Neuronal stem cell (in vitro differentiated cells): ENCODE measurements around the gene ZNF592.

ENCODE experiments used
- DNase-seq: peaks from one replicate; pipeline ENCODE4 v3.0.0-alpha.2; 2013; ENCODE audit warnings: low spot score
- H2AFZ ChIP-seq: one replicate; pipeline ENCODE4 v1.6.1; 2013; ENCODE audit warnings: mild to moderate bottlenecking, low read length, inconsistent platforms
- H2AK5ac ChIP-seq: 2 replicates; pipeline ENCODE4 v1.6.1; 2013; ENCODE audit warnings: low read depth, mild to moderate bottlenecking, inconsistent platforms, low read length, moderate library complexity, mixed read lengths
- H2BK120ac ChIP-seq: 2 replicates; pipeline ENCODE4 v1.6.1; 2013; ENCODE audit warnings: low read depth, mild to moderate bottlenecking, inconsistent platforms, low read length, moderate library complexity, mixed read lengths
- H2BK12ac ChIP-seq: one replicate; pipeline ENCODE4 v1.6.1; 2013; ENCODE audit warnings: low read length, inconsistent platforms
- H2BK15ac ChIP-seq: 2 replicates; pipeline ENCODE4 v1.6.1; 2013; ENCODE audit warnings: mild to moderate bottlenecking, low read length, inconsistent platforms, mixed read lengths
- H2BK5ac ChIP-seq: one replicate; pipeline ENCODE4 v1.6.1; 2013; ENCODE audit warnings: inconsistent platforms, mild to moderate bottlenecking, low read length, moderate library complexity
- H3K14ac ChIP-seq: one replicate; pipeline ENCODE4 v1.6.1; 2013; ENCODE audit warnings: low read length, inconsistent platforms
- H3K18ac ChIP-seq: 2 replicates; pipeline ENCODE4 v1.6.1; 2013; ENCODE audit warnings: low read length, inconsistent platforms
- H3K23ac ChIP-seq: 2 replicates; pipeline ENCODE4 v1.6.1; 2013; ENCODE audit warnings: low read depth, mild to moderate bottlenecking, mixed read lengths, low read length, inconsistent platforms; ENCODE audit not compliant: poor library complexity
- H3K27ac ChIP-seq: replicated peaks from 3 replicates; pipeline ENCODE4 v1.5.1; 2013; ENCODE audit warnings: low read length, inconsistent platforms
- H3K27me3 ChIP-seq, 3 experiments: 2 replicates each; pipeline ENCODE4 v1.6.1; 2013; ENCODE audit warnings: low read length in 3 of 3, mild to moderate bottlenecking in 2 of 3, inconsistent platforms in 1 of 3, low read depth in 1 of 3, mixed read lengths in 1 of 3, moderate library complexity in 1 of 3; ENCODE audit not compliant: control insufficient read depth in 3 of 3, insufficient read depth in 3 of 3
- H3K36me3 ChIP-seq, 2 donors: replicated peaks in 1 of 2; 2 replicates each; pipeline ENCODE4 v1.6.1; 2013; ENCODE audit warnings: low read length in 2 of 2; ENCODE audit not compliant: control insufficient read depth in 2 of 2, insufficient read depth in 2 of 2
- H3K4ac ChIP-seq: 2 replicates; pipeline ENCODE4 v1.6.1; 2013; ENCODE audit warnings: inconsistent platforms, mild to moderate bottlenecking, low read length, moderate library complexity
- H3K4me1 ChIP-seq, 2 donors: 1 replicate in 1 of 2; 2 replicates in 1 of 2; pipeline ENCODE4 v1.6.1; 2013; ENCODE audit warnings: low read length in 2 of 2, low read depth in 1 of 2; ENCODE audit not compliant: control insufficient read depth in 2 of 2, insufficient read depth in 1 of 2
- H3K4me2 ChIP-seq: one replicate; pipeline ENCODE4 v1.6.1; 2013; ENCODE audit warnings: mild to moderate bottlenecking, low read length, inconsistent platforms; ENCODE audit not compliant: insufficient read depth, poor library complexity, severe bottlenecking
- H3K4me3 ChIP-seq, 2 donors: 2 replicates each; pipeline ENCODE4 v1.5.1; 2013; ENCODE audit warnings: low read length in 2 of 2, mild to moderate bottlenecking in 2 of 2, inconsistent platforms in 1 of 2, moderate library complexity in 1 of 2
- H3K79me1 ChIP-seq: one replicate; pipeline ENCODE4 v1.6.1; 2013; ENCODE audit warnings: low read depth, mild to moderate bottlenecking, inconsistent platforms, low read length, moderate library complexity
- H3K9ac ChIP-seq: one replicate; pipeline ENCODE4 v1.6.1; 2013; ENCODE audit warnings: mild to moderate bottlenecking, low read depth, low read length, inconsistent platforms; ENCODE audit not compliant: poor library complexity
- H3K9me3 ChIP-seq, 2 donors: replicated peaks in 1 of 2; 2 replicates each; pipeline versions ENCODE3 to v1.6.1; 2013; ENCODE audit warnings: low read length in 2 of 2, mild to moderate bottlenecking in 2 of 2, inconsistent platforms in 1 of 2, low read depth in 1 of 2, mixed read lengths in 1 of 2, moderate library complexity in 1 of 2; ENCODE audit not compliant: control insufficient read depth in 2 of 2, insufficient read depth in 1 of 2
- H4K8ac ChIP-seq: one replicate; pipeline ENCODE4 v1.6.1; 2013; ENCODE audit warnings: low read depth, mild to moderate bottlenecking, inconsistent platforms, low read length, moderate library complexity
- H4K91ac ChIP-seq: one replicate; pipeline ENCODE4 v1.6.1; 2013; ENCODE audit warnings: low read length, low read depth, mild to moderate bottlenecking, inconsistent platforms; ENCODE audit not compliant: poor library complexity
- WGBS, 2 donors: extraction: QIAGEN DNeasy Blood & Tissue Kit; methylation state at CpG; one replicate each; pipeline ENCODE4 v1.1.7; 2013; ENCODE audit warnings: missing lambda C conversion rate in 2 of 2, mixed read lengths in 1 of 2; ENCODE audit not compliant: insufficient read length in 2 of 2, insufficient replicate concordance in 1 of 2; ENCODE audit errors: extremely low coverage in 2 of 2; 5-methylcytosine and 5-hydroxymethylcytosine counted together

The ZNF592 gene

GRCh38 chr15:84788500-84788899 is 40.1 kb downstream of the ZNF592 start:
- no peak overlapping the region for H2AK5ac ChIP-seq
- no peak overlapping the region for H3K27ac ChIP-seq
- H3K27me3 ChIP-seq, result no peaks in the 10 kb centered on the region
- peaks cover 0 to 5% of the 10 kb centered on the region in 2 donors for H3K4me1 ChIP-seq
- peaks cover 20 to 81% of the 10 kb centered on the region in 2 donors for H3K36me3 ChIP-seq
- H3K23ac ChIP-seq, result no peak overlapping the region
- H3K4ac ChIP-seq, result no peak overlapping the region
- DNase-seq, result no peak
- H3K4me2 ChIP-seq, result no peak overlapping the region
- no peak overlapping the region for H3K9ac ChIP-seq
- H3K18ac ChIP-seq, result no peak overlapping the region
- H2BK120ac ChIP-seq, result no peak overlapping the region
- no peaks in the 10 kb centered on the region for H3K79me1 ChIP-seq
- no CpG with 5 or more reads among the region's 2 CpGs for WGBS, 2 donors
- no peak overlapping the region for H2BK15ac ChIP-seq
- H3K14ac ChIP-seq, result no peak overlapping the region
- no peaks in the 10 kb centered on the region for H3K9me3 ChIP-seq
- H2AFZ ChIP-seq, result no peak overlapping the region
- H3K4me3 ChIP-seq, result no peak overlapping the region
- H2BK5ac ChIP-seq, result no peak overlapping the region
- no peak overlapping the region for H4K8ac ChIP-seq
- H4K91ac ChIP-seq, result no peak overlapping the region
- no peak overlapping the region for H2BK12ac ChIP-seq

DNA sequence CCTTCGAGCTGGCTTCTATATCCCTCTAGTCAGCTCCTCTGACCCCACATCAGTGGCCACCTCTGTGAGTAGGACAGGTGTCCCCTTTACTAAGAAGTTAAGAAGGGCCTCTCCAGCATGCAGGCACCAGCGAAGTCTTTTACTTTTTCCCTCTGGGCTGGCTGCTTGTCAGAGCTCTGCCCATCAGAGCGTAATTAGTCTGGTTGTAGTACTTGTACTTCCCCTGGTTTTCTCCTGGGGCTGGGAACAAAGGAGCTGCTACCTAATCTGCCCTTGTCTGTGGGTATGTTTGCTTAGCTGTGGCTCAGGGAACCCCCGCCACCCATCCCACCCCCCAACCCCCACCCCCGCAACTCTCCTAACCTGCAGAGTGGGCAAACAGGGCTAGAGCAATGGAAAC is 41.4 kb downstream of the ZNF592 start:
- Histone ChIP-seq H3K4me1 (peaks cover 0 to 5% of the 10 kb centered on the region in 2 donors), H2BK5ac (no peak overlapping the region), H2BK120ac (no peak overlapping the region), H2BK12ac (no peak overlapping the region), H3K23ac (no peak overlapping the region), H3K36me3 (peaks cover 8 to 78% of the 10 kb centered on the region in 2 donors), H3K14ac (no peak overlapping the region), H4K91ac (no peak overlapping the region), H3K27me3 (no peaks in the 10 kb centered on the region), H3K79me1 (no peaks in the 10 kb centered on the region), H2AFZ (no peak overlapping the region), H3K9me3 (no peaks in the 10 kb centered on the region), H3K4me3 (no peak overlapping the region), H3K18ac (no peak overlapping the region), H3K4ac (no peak overlapping the region), H2BK15ac (no peak overlapping the region), H3K9ac (no peak overlapping the region), H2AK5ac (no peak overlapping the region), H3K27ac (no peak overlapping the region), H3K4me2 (no peak overlapping the region), H4K8ac (no peak overlapping the region)
- no CpG with 5 or more reads among the region's 5 CpGs for WGBS, 2 donors
- DNase-seq, result no peak

DNA sequence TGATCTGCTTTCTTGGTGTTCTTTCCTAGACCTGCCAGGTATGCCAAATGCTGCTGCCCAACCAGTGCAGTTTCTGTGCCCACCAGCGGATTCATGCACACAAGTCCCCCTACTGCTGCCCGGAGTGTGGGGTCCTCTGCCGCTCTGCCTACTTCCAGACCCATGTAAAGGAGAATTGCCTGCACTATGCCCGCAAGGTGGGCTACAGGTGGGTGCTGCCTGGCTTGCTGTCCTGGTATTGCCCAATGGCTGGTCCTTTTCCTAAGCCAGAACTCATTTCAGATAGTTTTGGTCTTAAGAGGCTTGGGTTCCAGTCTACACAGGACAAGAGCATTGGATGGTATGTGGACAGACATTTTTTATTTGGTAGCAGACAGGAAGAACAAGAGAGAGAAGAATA is 42.3 kb downstream of the ZNF592 start:
- no peak overlapping the region for H3K14ac ChIP-seq
- peaks cover 7 to 77% of the 10 kb centered on the region in 2 donors for H3K36me3 ChIP-seq
- H4K91ac ChIP-seq, result no peak overlapping the region
- H3K4me3 ChIP-seq, result no peak overlapping the region
- H3K4me2 ChIP-seq, result no peak overlapping the region
- H2AFZ ChIP-seq, result no peak overlapping the region
- no peak overlapping the region for H3K23ac ChIP-seq
- no peak overlapping the region for H3K4ac ChIP-seq
- no peak overlapping the region for H3K9ac ChIP-seq
- no peaks in the 10 kb centered on the region for H3K9me3 ChIP-seq
- H2AK5ac ChIP-seq, result no peak overlapping the region
- no peaks in the 10 kb centered on the region for H3K79me1 ChIP-seq
- peaks cover 0 to 5% of the 10 kb centered on the region in 2 donors for H3K4me1 ChIP-seq
- H3K27me3 ChIP-seq, result no peaks in the 10 kb centered on the region
- H4K8ac ChIP-seq, result no peak overlapping the region
- H2BK5ac ChIP-seq, result no peak overlapping the region
- H2BK12ac ChIP-seq, result no peak overlapping the region
- H3K18ac ChIP-seq, result no peak overlapping the region
- no peak for DNase-seq
- no peak overlapping the region for H2BK120ac ChIP-seq
- H3K27ac ChIP-seq, result no peak overlapping the region
- no peak overlapping the region for H2BK15ac ChIP-seq
- WGBS, 2 donors, result no CpG with 5 or more reads among the region's 4 CpGs

- H3K4me3 ChIP-seq, result no peak overlapping the region
- no peak overlapping the region for H2AK5ac ChIP-seq
- H3K27ac ChIP-seq, result no peak overlapping the region
- DNase-seq, result no peak
- peaks cover 0 to 5% of the 10 kb centered on the region in 2 donors for H3K4me1 ChIP-seq
- H4K91ac ChIP-seq, result no peak overlapping the region
- H3K18ac ChIP-seq, result no peak overlapping the region
- no peak overlapping the region for H3K23ac ChIP-seq
- H3K9ac ChIP-seq, result no peak overlapping the region
- H3K27me3 ChIP-seq, result no peaks in the 10 kb centered on the region
- no peak overlapping the region for H2AFZ ChIP-seq
- H2BK120ac ChIP-seq, result no peak overlapping the region
- H3K4me2 ChIP-seq, result no peak overlapping the region
- no peaks in the 10 kb centered on the region for H3K79me1 ChIP-seq
- H3K4ac ChIP-seq, result no peak overlapping the region
- H3K14ac ChIP-seq, result no peak overlapping the region
- WGBS, 2 donors, result no CpG with 5 or more reads among the region's 2 CpGs
- no peak overlapping the region for H2BK5ac ChIP-seq
- no peaks in the 10 kb centered on the region for H3K9me3 ChIP-seq
- no peak overlapping the region for H2BK12ac ChIP-seq
- no peak overlapping the region for H2BK15ac ChIP-seq
- H3K36me3 ChIP-seq, result peaks cover 4 to 76% of the 10 kb centered on the region in 2 donors
- H4K8ac ChIP-seq, result no peak overlapping the region
Measured at GRCh38 chr15:84791763-84792162, 43.4 kb downstream of the ZNF592 start.
